Endothelial cell of umbilical vein (primary cell): ENCODE results near the gene SPDL1. TPM values are rescaled to one million over a fixed set of nuclear protein-coding genes. Genes with fewer than 3 reads are reported as not detected.

Experiments used
- BruUV-seq: library from RNA; stranded (reverse); fragments of 400-500 nt; replicated peaks from 2 replicates; lab custom pipeline; 2021; lab: Mats Ljungman, UMichigan
- CTCF ChIA-PET: fragments of 300-600, 350-600 bp; sonication (Branson Sonifier 250); formaldehyde crosslinking; loops from one replicate; lab custom pipeline; 2021; ENCODE audit warnings: antibody characterized with exemption, inconsistent platforms; lab: Charles Lee
- POLR2A ChIA-PET: fragments of 300-600, 350-600 bp; sonication (Branson Sonifier 250); formaldehyde crosslinking; loops from one replicate; lab custom pipeline; 2021; ENCODE audit warnings: antibody characterized with exemption, inconsistent platforms; lab: Charles Lee
- DNase-seq: peaks from one replicate; pipeline ENCODE4 v3.0.0-alpha.2; 2011; ENCODE audit warnings: low read depth, low spot score
- FAIRE-seq: peaks from 2 replicates; lab custom pipeline; 2011; peaks lifted over from hg19 to GRCh38; lab: Jason Lieb, UNC
- H2AFZ ChIP-seq: 2 replicates; pipeline ENCODE4 v1.6.0; 2012; ENCODE audit warnings: low read depth, low read length, control low read depth, inconsistent platforms
- H3K27ac ChIP-seq: 2 replicates; pipeline ENCODE4 v1.5.1; 2011; ENCODE audit warnings: low read depth, mild to moderate bottlenecking, control low read depth, low read length, moderate library complexity; ENCODE audit not compliant: insufficient read depth
- H3K27me3 ChIP-seq, 2 experiments: 2 replicates each; pipeline versions ENCODE4 v1.6.0 to v1.6.1; 2011; ENCODE audit warnings: low read length in 2 of 2, mixed read lengths in 1 of 2; ENCODE audit not compliant: control insufficient read depth in 2 of 2, insufficient read depth in 2 of 2
- H3K36me3 ChIP-seq, 2 experiments: 2 replicates in 1 of 2; 3 replicates in 1 of 2; pipeline ENCODE4 v1.5.1; 2011; ENCODE audit warnings: low read length in 2 of 2, mild to moderate bottlenecking in 1 of 2, moderate library complexity in 1 of 2; ENCODE audit not compliant: control insufficient read depth in 2 of 2, insufficient read depth in 2 of 2; ENCODE audit errors: extremely low read depth in 1 of 2
- H3K4me1 ChIP-seq: 3 replicates; pipeline ENCODE4 v1.5.1; 2011; ENCODE audit warnings: mild to moderate bottlenecking, low read length; ENCODE audit not compliant: control insufficient read depth, insufficient read depth; ENCODE audit errors: extremely low read depth
- H3K4me2 ChIP-seq: 2 replicates; pipeline ENCODE4 v1.6.1; 2011; ENCODE audit warnings: low read length, control low read depth, mixed read lengths; ENCODE audit not compliant: insufficient read depth
- H3K4me3 ChIP-seq, 3 experiments: fragments of 200-600 bp in 1 of 3; sonication (generic), shearing (Covaris generic) in 1 of 3; replicated peaks in 1 of 3; 2 replicates each; pipeline ENCODE4 v1.5.1; 2011 to 2016; ENCODE audit warnings: control low read depth in 3 of 3, low read length in 3 of 3, mild to moderate bottlenecking in 2 of 3, inconsistent platforms in 1 of 3, low read depth in 1 of 3, moderate library complexity in 1 of 3; ENCODE audit not compliant: insufficient read depth in 1 of 3
- H3K79me2 ChIP-seq: 2 replicates; pipeline ENCODE4 v1.6.0; 2012; ENCODE audit warnings: low read length, inconsistent platforms; ENCODE audit not compliant: control insufficient read depth, insufficient read depth
- H3K9ac ChIP-seq: replicated peaks from 2 replicates; pipeline ENCODE3; 2011; ENCODE audit warnings: low read length, control low read depth; ENCODE audit not compliant: insufficient read depth; ENCODE audit errors: extremely low read depth
- H3K9me1 ChIP-seq: replicated peaks from 3 replicates; pipeline ENCODE4 v1.6.0; 2011; ENCODE audit warnings: mild to moderate bottlenecking, low read length; ENCODE audit not compliant: control insufficient read depth, insufficient read depth; ENCODE audit errors: extremely low read depth
- H3K9me3 ChIP-seq: replicated peaks from 2 replicates; pipeline ENCODE4 v1.5.1; 2012; ENCODE audit warnings: low read length, inconsistent platforms; ENCODE audit not compliant: control insufficient read depth, insufficient read depth
- H4K20me1 ChIP-seq: replicated peaks from 2 replicates; pipeline ENCODE3; 2011; ENCODE audit warnings: mild to moderate bottlenecking, low read length; ENCODE audit not compliant: control insufficient read depth, insufficient read depth; ENCODE audit errors: extremely low read depth
- EZH2 ChIP-seq: IDR thresholded peaks from 2 replicates; pipeline ENCODE4 v1.6.1; 2012; ENCODE audit warnings: borderline replicate concordance, low read depth, mild to moderate bottlenecking, moderate library complexity, low read length, inconsistent platforms; ENCODE audit not compliant: severe bottlenecking
- FOS ChIP-seq: IDR thresholded peaks from 2 replicates; pipeline ENCODE4 v1.6.1; 2011; ENCODE audit warnings: mild to moderate bottlenecking, low read length, moderate library complexity, borderline replicate concordance; ENCODE audit not compliant: insufficient read depth
- GATA2 ChIP-seq: IDR thresholded peaks from 2 replicates; pipeline ENCODE4 v1.7.0; 2011; ENCODE audit warnings: low read depth, mild to moderate bottlenecking, moderate library complexity, mixed read lengths, low read length; ENCODE audit not compliant: insufficient read length, insufficient read depth
- JUN ChIP-seq: IDR thresholded peaks from 2 replicates; pipeline ENCODE4 v1.6.1; 2011; ENCODE audit warnings: borderline replicate concordance, low read depth; ENCODE audit not compliant: insufficient read length, insufficient read depth
- MYC ChIP-seq: IDR thresholded peaks from one replicate; pipeline ENCODE4 v1.6.1; 2011; ENCODE audit warnings: mild to moderate bottlenecking, low read depth, low read length
- POLR2A ChIP-seq: IDR thresholded peaks from 2 replicates; pipeline ENCODE4 v1.6.1; 2012; ENCODE audit warnings: low read depth, mild to moderate bottlenecking, control low read depth, low read length
- POLR2AphosphoS5 ChIP-seq: IDR thresholded peaks from 2 replicates; pipeline ENCODE4 v1.6.1; 2012; ENCODE audit warnings: low read depth, mild to moderate bottlenecking, control low read depth, low read length, moderate library complexity; ENCODE audit not compliant: insufficient read depth
- dilution Hi-C: fragments of 300-500 bp; cut with MboI; formaldehyde crosslinking; loops from one replicate; pipeline ENCODE4 v1.15.0; 2019; ENCODE audit warnings: low sequenced_read_pairs; ENCODE audit not compliant: extremely low pct_ligation_motif_present
- intact Hi-C: fragments of 100-400 bp; cut with micrococcal nuclease; formaldehyde crosslinking; loops from one replicate; pipeline ENCODE4 v1.10.0; 2022
- polyA plus RNA-seq, 4 experiments: library from polyadenylated mRNA; depleted of rRNA in 3 of 4; stranded (reverse) in 3 of 4; unstranded in 1 of 4; fragments of >200 nt; gene quantifications; 2 replicates each; pipeline versions ENCODE4 v1.2.1 to v1.2.3, GENCODE V29; 2011 to 2012; ENCODE audit warnings: missing spikeins in 1 of 4
- total RNA-seq: library from RNA; stranded (reverse); gene quantifications from 2 replicates; pipeline ENCODE4 v1.2.3, GENCODE V29; 2021
- TF ChIP-seq, protein P1 (sequence below), 2 donors: IDR thresholded peaks; 1 replicate in 1 of 2; 2 replicates in 1 of 2; pipeline ENCODE4 v1.5.1; 2011; ENCODE audit warnings: low read length in 2 of 2, mild to moderate bottlenecking in 2 of 2, moderate library complexity in 2 of 2, control low read depth in 1 of 2, inconsistent platforms in 1 of 2, low read depth in 1 of 2; ENCODE audit not compliant: insufficient read depth in 1 of 2; ENCODE audit errors: extremely low read depth in 1 of 2
- TF ChIP-seq, protein P2 (sequence below): IDR thresholded peaks from 2 replicates; pipeline ENCODE4 v1.6.1; 2011; ENCODE audit not compliant: insufficient read depth, insufficient read length

Gene SPDL1
- total and polyA plus RNA-seq, 2 donors (not counting 3 experiments of a cell fraction or from before 2014, with no cell fraction given), result 19.7 to 51.8 TPM

- Histone ChIP-seq H3K4me3 (no peak overlapping the region), H3K36me3 (no peaks in the 10 kb centered on the region), H3K4me2 (no peak overlapping the region), H3K9ac (no peak overlapping the region), H3K9me1 (no peaks in the 10 kb centered on the region), H3K27ac (no peak overlapping the region), H3K27me3 (no peaks in the 10 kb centered on the region), H2AFZ (no peak overlapping the region), H4K20me1 (no peaks in the 10 kb centered on the region), H3K9me3 (no peaks in the 10 kb centered on the region), H3K4me1 (no peaks in the 10 kb centered on the region), H3K79me2 (no peaks in the 10 kb centered on the region)
- POLR2A ChIA-PET, result no interaction called here
- BruUV-seq, result no TSS peak
- dilution Hi-C loops, result no loop called here
- FAIRE-seq (no peak), DNase-seq (no peak)
- TF ChIP-seq, protein P1, sequence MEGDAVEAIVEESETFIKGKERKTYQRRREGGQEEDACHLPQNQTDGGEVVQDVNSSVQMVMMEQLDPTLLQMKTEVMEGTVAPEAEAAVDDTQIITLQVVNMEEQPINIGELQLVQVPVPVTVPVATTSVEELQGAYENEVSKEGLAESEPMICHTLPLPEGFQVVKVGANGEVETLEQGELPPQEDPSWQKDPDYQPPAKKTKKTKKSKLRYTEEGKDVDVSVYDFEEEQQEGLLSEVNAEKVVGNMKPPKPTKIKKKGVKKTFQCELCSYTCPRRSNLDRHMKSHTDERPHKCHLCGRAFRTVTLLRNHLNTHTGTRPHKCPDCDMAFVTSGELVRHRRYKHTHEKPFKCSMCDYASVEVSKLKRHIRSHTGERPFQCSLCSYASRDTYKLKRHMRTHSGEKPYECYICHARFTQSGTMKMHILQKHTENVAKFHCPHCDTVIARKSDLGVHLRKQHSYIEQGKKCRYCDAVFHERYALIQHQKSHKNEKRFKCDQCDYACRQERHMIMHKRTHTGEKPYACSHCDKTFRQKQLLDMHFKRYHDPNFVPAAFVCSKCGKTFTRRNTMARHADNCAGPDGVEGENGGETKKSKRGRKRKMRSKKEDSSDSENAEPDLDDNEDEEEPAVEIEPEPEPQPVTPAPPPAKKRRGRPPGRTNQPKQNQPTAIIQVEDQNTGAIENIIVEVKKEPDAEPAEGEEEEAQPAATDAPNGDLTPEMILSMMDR (IDR thresholded peaks at IDR 0.05; ENCODE audit: extremely low read depth in 1 of 2, insufficient read depth in 1 of 2, low read depth in 1 of 2, low read length in 2 of 2), result no peak
- TF ChIP-seq POLR2A (no peak), EZH2 (no peak), MYC (no peak), FOS (no peak), POLR2AphosphoS5 (no peak), GATA2 (no peak), JUN (no peak)
- TF ChIP-seq, protein P2, sequence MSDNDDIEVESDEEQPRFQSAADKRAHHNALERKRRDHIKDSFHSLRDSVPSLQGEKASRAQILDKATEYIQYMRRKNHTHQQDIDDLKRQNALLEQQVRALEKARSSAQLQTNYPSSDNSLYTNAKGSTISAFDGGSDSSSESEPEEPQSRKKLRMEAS, result no peak
- intact Hi-C loops, result no loop called here
- CTCF ChIA-PET, result no interaction called here
Observed at GRCh38 chr5:169534311-169534880, 49.2 kb upstream of the SPDL1 start.
